ENCODE data around the gene MBNL1.

The MBNL1 gene

DNA sequence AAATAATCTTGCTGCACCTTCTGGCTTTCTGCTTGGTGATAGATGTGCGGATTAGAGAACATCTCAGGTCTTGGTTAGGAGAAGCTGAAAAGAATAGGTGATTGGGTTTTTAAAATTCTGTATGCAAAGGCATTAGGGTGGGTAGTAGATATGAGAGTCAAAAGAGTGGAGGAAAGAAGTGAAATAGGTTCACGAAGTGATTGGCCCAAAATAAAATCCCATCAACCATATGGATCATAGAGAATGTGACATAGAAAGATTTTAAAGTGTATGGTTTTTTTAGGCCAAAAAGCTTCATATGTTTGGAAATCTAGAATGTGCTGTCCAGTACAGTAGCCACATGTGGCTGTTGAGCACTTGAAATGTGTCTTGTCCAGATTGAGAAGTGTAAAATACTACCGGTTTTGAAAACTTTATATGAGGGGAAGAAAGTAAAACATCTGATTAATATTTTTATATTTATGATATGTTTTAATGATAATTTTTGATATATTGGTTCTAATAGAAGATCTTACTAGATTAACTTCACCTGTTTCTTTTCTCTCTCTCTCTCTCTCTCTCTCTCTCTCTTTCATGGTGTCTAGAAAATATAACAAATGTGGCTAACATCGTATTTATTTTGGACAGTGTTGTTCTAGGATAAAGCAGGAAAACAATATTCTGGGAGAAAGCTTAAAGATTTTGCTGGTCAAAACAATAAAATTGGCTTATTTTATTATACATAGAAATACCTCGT is 2.9 kb downstream of the MBNL1 start:
- H3K4me3 ChIP-seq (ENCODE audit: low read depth, low read length) = no peak overlapping the region

DNA sequence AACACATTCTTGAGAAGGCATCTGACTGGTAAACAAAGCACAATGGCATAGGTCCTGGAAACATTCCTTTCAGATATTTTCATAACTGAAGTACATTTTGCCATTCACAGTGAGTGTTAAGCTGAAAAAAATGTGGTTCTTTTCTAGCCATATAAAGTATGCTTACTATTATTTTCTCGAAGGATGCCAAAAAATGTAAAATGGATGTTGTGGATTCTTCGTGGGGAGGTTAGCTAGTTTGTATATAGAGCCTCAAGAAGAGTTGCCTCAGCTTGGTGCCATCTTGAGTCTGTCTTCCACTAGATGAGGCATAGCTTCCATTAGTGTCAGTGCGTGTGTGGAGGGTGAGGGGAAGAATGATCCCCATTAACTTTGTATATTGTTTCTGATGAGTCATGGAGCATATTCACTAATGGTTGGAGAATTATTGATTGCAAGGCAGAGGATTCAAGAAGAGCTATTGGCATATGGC is 4.1 kb downstream of the MBNL1 start:
- H3K4me3 ChIP-seq (ENCODE audit: low read depth, low read length) = no peak overlapping the region

DNA sequence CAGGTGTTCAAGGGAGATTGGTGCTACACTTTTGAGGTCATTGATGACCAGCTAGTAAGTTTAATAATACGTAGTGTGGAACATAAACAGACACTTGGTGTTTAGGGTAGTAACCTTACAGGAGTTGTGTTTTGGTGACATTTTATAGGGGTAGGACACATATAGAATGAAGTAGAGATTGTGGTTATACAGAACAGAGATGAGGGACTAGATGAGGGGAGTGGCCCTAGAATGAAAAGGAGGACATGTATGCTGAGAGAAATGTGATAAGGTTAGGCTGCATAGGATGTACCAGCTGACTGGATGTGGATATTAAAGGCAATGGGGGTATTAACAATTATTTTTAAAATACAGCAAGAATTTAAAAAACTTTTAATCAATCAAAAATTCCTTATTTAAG is 8.0 kb downstream of the MBNL1 start:
- H3K4me3 ChIP-seq (ENCODE audit: low read depth, low read length) = no peak overlapping the region

DNA sequence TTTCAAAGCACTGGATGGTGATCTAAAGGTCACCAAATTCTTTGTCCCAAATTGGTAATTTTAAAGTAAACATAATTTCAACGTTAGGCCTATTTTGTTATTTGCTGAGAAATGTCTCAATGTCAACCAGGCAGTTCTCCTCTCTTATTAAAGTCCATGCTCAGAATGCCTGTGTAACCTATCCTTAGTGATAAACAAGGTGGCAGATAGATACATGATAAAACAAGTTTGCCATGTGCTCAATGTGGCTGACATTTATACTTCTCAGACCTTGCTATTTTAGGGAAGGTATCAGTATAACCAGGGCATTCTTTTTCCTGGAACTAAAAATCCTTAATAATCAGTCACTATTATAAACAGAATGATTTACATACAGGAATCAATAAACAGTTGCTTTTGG is 8.5 kb downstream of the MBNL1 start:
- no peak overlapping the region for H3K4me3 ChIP-seq (ENCODE audit: low read depth, low read length)

DNA sequence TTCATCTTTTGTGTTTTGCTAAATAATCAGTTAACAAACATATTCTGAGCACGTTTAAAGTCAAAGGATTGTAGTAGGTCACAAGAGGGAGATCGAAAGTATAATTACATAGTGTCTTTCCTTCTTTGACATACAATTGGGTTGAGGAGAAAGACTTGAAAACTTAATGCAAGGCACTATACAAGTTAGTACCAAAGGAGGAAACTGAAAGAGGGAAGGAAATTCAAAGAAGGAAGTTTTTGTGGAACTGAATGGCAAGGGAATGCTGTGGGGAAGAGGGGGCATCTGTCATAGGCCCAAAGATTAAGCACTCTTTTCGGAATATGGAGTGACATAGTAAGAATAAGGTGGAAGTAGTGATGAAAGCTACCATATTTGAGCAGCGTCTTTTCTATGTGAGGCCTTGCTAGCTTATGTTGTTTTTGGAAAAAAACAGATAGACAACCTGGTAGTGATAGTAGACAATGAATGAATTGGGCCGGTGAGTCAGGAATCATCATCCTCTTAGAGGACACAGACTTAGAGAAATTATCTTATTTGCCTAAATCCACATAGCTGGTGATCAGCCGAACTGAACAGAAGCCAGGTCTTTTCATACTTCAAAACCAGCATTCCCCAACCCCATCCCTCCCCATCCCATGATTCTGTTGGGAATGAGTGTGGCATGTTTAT is 10.2 kb downstream of the MBNL1 start:
- no peak overlapping the region for H3K4me3 ChIP-seq (ENCODE audit: low read depth, low read length)

DNA sequence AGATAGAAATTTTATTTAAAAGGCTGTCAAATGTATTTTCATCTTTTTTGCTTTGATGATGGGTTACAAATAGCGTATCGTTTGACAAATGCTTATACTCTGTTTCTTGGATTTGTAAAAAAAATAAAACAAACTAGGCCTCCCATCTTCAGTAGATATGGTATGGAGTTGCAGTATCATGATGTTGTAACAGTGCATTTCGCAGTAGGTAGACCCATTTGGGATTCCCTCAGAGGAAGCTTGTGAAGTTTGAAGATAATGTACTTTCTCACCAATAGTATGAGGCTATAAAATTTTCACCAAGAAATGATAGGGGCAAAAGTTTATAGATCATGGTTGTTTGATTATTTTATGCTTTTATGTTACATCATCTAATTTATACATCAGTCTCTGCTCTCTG is 10.8 kb downstream of the MBNL1 start:
- no peak overlapping the region for H3K4me3 ChIP-seq (ENCODE audit: low read depth, low read length)

DNA sequence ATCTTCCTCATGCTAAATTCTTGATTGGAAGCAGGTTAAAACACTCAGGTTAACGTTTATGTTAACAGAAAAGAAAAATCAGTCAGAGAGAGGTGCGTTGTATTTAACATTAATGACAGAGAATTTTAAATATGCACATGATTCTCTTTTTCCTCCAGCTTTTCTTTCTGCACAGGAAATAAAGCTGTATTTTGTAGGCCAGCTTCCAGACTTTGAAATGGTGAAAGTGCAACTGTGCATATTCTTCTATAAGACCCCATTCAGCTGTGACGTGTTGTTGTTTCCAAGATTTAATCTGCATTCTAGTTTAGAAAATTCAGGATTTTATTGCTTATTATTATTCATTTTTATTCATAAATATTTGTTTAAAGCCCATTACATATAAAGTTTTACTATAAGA is 11.8 kb downstream of the MBNL1 start:
- H3K4me3 ChIP-seq (ENCODE audit: low read depth, low read length) = no peak overlapping the region

DNA sequence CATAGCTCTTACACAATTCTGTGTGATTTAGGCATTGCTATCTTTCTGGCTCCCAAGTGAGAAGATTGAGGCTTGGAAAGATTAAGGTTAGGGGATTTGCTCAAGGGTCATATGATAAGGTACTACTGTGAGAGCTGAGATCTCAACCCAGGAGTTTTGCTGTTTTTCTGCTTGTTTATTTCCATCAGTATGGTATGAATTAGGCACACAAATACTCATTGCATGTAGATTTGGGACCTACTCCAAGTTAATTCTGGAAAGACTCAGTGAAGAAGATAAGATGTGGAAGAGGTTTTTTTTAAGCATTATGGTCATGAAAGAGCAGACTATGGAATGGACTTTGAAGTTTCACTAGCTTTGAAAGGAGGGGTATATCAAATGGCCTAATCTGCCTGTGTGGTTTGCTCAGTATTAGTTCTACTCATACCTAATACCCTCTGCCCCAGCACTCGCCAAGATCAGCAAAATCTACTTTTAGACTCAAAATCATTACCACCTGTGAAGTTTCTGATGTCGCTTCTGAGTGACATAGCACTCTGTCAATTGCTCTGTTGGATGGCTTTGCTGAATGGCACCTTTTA is 12.5 kb downstream of the MBNL1 start:
- no peak overlapping the region for H3K4me3 ChIP-seq (ENCODE audit: low read depth, low read length)

DNA sequence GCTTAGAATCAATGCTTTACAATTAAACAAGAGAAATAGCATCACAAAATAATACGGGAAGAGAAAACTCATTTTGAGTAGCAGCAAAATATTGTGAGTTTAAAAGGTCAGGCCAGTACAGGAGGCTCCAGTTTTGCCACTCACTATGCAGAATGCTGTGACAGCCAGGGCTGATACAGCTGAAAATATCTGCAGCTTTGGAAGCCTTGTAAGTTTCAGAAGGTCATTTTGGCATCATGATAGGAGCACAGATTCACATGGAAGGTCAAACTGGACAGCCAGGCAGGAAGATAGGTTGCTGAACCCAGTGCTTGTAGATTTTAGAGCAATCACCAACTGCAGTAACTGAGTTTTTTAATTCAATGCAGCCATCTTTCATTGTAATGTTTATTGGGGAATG is 14.1 kb downstream of the MBNL1 start:
- H3K4me3 ChIP-seq (ENCODE audit: low read depth, low read length) = no peak overlapping the region

DNA sequence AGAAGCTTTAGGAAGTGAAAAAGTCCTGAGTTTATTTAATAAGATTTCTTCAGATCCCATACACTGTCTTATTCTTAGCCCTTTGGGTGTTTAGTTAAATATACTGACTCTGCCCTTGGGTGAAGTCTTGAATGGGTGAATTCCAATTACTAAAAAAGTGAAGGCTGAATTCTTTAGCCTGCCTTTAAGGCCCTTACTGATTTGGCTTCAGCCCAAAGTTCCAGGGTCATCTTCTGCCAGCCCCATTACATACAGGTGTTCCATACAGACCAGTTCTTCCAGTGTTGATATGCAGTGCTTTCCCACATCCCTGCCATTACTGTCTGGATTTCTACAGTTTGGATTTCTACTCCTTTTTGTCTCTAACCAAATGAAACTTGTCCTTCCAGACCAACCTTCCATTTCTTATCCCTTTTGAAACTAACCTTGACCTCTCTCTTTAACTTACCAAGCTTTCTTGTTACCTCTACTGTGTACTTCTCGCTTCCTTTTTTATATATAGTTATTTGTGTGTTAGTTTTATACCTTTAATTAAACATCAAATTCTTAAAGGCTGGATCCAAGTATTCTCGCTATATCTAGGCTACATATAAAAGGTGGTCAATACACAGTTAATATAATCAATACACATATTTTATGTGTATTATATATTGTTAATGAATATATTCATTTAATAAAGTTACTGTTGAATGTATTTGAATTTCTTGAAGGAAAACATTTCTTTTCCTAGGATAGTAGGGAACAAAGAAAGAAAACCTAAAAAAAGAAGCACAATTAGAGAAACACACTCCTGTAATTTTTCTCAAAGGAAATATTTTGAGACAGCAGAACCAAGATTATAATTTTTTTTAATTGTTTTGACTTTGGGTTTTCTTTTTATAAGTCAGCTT is 15.0 kb downstream of the MBNL1 start:
- H3K4me3 ChIP-seq (ENCODE audit: low read depth, low read length) = no peak overlapping the region

DNA sequence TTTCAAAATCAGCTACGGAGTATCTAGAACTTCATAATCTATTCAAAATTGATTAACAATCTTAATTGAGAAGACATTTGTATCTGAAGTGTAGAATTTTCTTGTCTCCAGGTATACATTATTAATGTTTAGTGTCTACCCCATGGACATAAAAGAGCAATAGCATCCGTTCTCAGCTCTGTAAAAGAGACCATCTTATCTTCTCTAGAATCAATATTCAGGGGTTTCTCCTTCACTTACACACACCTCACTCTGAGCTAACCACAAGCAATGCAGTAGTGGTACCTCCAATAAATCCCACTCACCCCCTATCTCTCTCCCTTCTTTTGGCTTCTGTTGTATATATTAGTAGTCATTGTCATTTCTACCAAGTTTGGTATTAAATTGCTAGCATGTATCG is 16.2 kb downstream of the MBNL1 start:
- no peak overlapping the region for H3K4me3 ChIP-seq (ENCODE audit: low read depth, low read length)

DNA sequence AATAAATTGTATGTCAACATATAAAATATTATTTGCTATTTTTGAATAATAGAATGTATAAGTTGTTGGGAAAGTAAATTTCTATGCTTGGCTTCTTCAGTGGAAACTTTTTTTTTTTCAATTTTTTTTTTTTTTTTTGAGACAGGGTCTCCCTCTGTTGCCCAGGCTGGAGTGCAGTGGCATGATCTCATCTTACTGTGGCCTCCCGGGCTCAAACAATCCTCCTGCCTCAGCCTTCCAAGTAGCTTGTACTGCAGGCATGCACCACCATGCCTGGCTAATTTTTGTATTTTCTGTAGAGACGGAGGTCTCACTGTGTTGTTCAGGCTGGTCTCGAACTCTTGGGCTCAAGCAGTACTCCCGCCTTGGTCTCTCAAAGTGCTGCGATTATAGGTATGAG is 16.8 kb downstream of the MBNL1 start:
- no peak overlapping the region for H3K4me3 ChIP-seq (ENCODE audit: low read depth, low read length)

DNA sequence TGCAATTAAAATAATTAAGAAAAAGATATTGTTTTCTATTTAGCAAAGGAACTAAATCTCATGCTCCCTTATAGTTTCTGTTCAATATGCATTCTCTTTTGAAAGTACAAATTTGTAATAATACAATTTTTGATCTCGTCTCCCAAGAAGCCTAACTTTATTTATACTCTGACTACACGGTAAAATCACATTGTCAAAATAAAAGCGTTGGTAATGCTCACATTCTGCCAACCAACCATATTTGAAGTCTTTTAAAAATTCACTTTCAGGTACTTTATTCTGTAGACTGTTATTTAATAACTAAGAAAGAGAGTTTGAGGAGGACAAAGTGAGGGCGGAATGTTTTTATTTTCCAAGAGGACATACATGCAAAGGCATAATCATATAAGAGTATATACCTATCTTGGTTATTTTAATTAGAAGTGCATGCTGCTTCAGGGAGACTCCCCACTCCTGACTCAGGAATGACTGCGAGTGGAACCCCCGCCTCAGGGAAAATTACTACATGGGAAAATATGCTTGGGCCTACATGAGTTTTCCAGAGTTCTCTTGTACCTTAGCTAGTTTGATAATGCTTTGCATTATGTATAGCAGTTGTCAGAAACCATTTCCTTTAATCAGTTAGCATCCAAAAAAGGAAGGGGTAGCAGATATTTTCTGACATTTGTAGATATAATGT is 19.3 kb downstream of the MBNL1 start:
- H3K4me3 ChIP-seq (ENCODE audit: low read depth, low read length) = no peak overlapping the region

DNA sequence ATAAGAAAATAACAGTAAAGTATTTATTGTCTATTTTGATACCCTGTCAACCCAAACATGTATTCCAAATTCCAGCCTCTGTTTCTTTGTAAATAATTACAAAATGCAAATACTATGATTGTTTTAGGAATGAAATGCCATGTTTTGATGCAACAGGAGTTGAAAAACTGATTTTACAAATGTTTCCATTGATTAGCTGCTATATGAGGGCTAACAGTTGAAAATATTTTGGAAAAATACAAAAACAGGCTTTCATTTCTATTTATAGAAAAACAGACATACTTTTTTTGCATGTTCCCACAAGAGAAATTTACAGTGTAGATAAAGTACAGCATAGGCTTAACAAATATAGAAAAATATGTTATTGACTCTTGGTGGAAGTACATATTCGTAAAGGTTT is 20.0 kb downstream of the MBNL1 start:
- no peak overlapping the region for H3K4me3 ChIP-seq (ENCODE audit: low read depth, low read length)

DNA sequence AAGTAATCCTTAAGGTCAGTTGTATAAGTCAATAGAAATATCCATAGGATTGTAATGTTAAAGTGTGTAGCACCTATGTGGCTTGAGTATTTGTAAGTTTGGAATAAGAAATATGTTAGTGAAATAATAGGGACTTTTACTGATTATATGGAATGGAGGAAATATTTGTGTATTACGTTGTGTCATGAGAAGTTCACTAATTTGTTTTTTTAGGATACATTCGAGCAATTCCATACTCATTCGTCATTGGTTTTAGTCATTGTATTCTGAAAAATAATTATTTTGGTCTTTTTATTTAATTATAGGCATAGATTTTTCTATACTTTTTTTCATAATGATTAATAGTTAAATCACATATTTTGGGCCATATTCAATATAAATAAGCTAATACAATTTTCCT is 21.0 kb downstream of the MBNL1 start:
- no peak overlapping the region for H3K4me3 ChIP-seq (ENCODE audit: low read depth, low read length)

DNA sequence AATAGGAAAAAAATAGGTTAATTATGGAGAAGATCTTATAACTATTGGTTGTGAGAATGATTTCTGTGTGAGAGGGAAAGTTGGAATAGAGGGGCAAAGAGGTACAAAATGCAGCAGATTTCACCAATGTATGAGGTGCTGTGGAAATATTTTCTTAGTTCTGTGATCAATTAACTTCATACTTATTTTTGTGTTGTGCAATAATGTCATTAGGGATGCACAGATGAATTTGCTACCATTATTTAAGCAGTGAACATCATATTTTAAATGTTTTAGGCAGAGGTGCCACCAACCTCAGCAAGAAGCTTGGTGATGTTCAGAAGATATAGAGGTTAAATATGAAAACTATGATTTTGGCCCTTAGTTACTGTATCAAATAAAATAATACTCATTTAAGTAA is 21.6 kb downstream of the MBNL1 start:
- no peak overlapping the region for H3K4me3 ChIP-seq (ENCODE audit: low read depth, low read length)

DNA sequence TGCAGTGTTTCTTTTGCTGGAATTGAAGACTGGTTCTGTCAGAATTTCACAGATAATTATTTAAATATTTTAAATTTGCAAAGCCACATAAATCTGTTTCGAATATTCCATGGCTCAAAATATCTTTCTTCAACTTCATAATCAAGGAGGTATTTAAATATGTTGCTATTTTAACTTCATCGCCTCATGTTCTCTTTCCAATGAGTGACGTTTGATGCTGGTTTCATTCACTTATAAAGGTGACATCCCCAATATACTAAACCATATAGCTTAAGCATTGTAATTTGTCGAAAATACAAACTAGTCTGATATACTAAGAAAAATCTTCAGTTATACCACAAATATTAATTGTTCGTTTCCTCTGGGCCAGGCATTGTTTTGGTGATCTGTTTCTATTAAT is 22.5 kb downstream of the MBNL1 start:
- no peak overlapping the region for H3K4me3 ChIP-seq (ENCODE audit: low read depth, low read length)

DNA sequence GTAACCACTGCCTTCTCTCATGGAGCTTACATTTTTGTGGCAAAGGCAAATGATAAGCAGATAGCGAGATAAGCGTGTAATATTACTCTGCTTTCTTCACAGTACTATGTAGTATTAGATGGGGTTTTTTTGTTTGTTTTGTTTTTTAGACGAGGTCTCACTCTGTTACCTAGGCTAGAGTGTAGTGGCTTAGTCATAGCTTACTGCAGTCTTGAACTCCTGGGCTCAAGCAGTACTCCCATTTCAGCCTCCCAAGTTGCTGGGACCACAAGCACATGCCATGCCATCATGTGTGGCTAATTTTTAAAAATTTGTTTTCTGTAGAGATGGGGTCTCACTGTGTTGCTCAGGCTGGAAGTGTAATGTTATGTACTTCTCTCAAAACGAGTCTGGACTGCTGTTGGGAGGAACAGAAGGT is 22.9 kb downstream of the MBNL1 start:
- no peak overlapping the region for H3K4me3 ChIP-seq (ENCODE audit: low read depth, low read length)

DNA sequence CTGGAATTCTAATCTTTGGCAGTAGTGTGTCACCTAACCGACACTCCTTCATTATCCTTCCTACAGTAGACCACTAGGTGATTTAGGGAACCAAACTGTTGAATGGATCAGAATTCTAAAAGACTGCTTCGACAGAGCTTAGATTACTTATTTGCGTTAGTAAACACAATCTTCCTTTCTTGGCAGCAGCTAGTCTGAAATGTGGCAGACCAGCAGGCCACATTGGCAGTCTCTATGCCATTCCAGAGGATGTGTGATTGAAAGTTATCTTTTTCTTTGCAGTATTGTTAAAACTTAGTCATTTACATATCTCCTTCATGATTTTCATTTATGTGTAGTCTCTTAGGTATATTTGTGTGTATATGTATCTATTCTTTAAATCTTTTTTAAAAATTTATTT is 23.6 kb downstream of the MBNL1 start:
- no peak overlapping the region for H3K4me3 ChIP-seq (ENCODE audit: low read depth, low read length)

DNA sequence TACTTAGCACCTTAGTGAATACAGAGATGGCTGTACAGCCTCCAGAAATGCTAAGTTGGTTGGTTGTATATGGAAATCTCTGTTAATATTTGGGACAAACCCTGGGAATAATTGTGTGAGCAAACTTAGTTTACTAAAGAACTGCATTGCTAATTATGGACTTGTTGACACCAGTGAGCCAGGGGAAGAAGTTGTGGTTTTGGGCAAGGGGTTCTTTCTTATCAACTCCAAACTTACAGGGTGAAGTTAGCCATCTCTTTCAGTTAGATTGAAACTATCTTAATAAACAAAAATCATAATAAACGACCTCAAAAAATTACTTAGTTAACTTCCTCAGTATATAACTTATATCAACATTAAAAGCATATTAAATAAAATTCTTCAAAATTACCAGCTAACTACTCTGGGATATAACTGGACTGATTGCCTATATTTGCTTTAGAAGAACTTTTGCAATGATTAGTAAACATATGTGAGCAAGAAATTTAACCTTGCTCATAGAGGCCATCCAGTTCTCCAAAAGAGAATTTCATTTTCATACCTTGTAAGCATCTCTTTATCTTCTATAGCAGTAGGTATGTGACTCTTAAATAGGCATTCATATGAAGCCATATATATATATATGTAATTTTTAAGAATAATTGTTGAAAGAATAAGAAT is 24.7 kb downstream of the MBNL1 start:
- no peak overlapping the region for H3K4me3 ChIP-seq (ENCODE audit: low read depth, low read length)

All from iPS-11a (cell line).